Activated naive CD8-positive, alpha-beta T cell treated with anti-CD3 and anti-CD28 coated beads for 36 hours (primary cell): ENCODE measurements around the gene TMPRSS11A. TPM values are rescaled to one million over a fixed set of nuclear protein-coding genes. Genes with fewer than 3 reads are reported as not detected.

Source experiments
- DNase-seq: peaks from one replicate; pipeline ENCODE4 v3.0.0; 2021
- H3K27ac Mint-ChIP-seq: one replicate; pipeline ENCODE4 v1.8.0; 2022; ENCODE audit warnings: mild to moderate bottlenecking, moderate library complexity, mixed read lengths
- H3K27me3 Mint-ChIP-seq: one replicate; pipeline ENCODE4 v1.8.0; 2022; ENCODE audit warnings: mild to moderate bottlenecking, mixed read lengths
- H3K36me3 Mint-ChIP-seq: one replicate; pipeline ENCODE4 v1.8.0; 2021; ENCODE audit warnings: mild to moderate bottlenecking, mixed read lengths
- H3K4me1 Mint-ChIP-seq: one replicate; pipeline ENCODE4 v1.8.0; 2021; ENCODE audit warnings: mixed read lengths
- H3K4me3 Mint-ChIP-seq: one replicate; pipeline ENCODE4 v1.8.0; 2022; ENCODE audit warnings: mild to moderate bottlenecking, moderate library complexity, mixed read lengths
- H3K9me3 Mint-ChIP-seq: one replicate; pipeline ENCODE4 v1.8.0; 2022; ENCODE audit warnings: mixed read lengths
- total RNA-seq, 2 experiments: library from RNA; stranded (reverse); gene quantifications; one replicate each; pipeline ENCODE4 v1.2.3, GENCODE V29; 2021

The TMPRSS11A gene
- total RNA-seq, 2 experiments from 2014 or later: not detected

DNA sequence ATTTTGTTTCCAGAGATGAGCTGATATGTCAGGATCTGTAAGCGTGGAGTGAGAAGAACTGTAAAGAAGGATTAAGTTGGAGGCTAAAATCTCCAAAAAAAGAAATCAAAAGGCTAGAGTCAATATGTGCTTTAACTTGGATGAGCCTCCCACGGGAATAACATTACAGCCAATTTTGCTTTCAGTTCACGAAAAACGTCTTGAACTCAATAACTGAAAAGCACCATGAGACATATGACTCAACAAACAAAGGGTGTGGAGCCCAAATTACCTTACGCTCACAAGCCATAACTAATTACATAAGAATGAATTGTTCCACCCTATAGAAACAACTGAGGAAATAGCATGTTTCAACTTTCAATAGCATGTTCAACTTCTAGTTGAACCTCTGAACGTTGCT is 101.8 kb downstream of the TMPRSS11A start:
- Mint-ChIP-seq H3K27ac (no peak overlapping the region), H3K4me3 (no peak overlapping the region), H3K27me3 (peaks cover 11% of the 10 kb centered on the region), H3K9me3 (peaks cover 4% of the 10 kb centered on the region), H3K36me3 (no peaks in the 10 kb centered on the region), H3K4me1 (no peaks in the 10 kb centered on the region)
- no peak for DNase-seq

Other genes with a start within 250 kb of the TMPRSS11A start
- not detected for gene GNRHR, start 209.1 kb downstream of the TMPRSS11A start, total RNA-seq
- gene TMPRSS11D, start 79.5 kb downstream of the TMPRSS11A start, total RNA-seq: not detected
- not detected for gene TMPRSS11F, start 166.4 kb upstream of the TMPRSS11A start, total RNA-seq